ENCODE results near the gene RPL5.

The RPL5 gene

DNA sequence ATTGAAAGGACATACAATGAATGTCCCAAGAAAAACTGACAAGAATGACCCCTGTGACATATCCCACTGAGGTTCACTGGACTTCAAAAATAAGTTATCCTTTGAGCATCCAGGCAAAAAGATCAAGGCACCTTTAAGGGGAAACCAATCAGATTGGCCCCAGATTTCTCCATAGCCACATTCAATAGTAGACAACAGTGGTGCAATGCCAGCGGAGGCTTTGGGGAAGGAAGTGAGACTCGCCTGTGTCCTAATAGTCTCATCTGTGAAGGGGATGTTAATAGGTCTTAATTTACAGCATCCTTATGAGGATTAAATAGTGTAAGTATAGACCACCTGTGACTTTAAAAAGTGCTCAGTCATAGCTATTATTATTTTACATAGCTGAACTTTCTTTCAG is 21.5 kb downstream of the RPL5 start:
- in situ Hi-C loops (cut with MboI; ENCODE audit: low sequenced_read_pairs), result loop anchor here (25.0 kb wide), 1 partner anchor 109 kb away; the partner anchor contains the start of gene DIPK1A

DNA sequence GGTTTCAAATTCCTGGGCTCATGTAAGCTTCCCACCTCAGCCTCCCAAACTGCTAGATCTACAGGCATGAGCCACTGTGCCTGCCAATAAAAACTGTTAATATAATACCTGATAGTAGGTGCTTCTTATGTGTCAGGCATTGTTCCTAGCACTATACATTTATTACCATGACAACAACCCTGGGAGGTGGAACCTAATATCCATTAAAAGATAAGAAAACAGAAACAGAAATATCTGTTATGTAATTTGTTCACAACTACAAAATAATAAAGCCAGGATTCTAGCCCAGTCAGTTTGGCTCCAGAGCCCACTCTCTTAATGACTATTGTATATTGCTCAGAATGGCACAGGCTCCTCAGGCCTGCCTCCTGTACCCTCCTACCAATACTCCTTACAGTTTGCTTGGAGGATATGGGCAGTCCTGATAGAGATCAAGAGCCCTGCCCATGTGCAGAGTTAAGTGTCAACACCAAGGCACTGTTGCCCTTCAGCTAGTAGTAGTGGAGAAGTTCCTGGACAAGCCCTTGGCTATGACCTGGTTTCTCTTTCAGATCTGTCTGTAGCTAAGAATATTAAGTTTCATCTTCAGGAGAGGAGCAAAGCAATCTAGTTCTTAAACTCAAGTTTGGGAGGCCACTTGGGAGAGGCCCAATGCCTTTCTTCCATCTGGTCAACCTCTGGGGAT is 22.4 kb downstream of the RPL5 start:
- in situ Hi-C loops (cut with MboI; ENCODE audit: low sequenced_read_pairs), result loop anchor here (25.0 kb wide), 1 partner anchor 108 kb away; the partner anchor contains the start of gene DIPK1A

DNA sequence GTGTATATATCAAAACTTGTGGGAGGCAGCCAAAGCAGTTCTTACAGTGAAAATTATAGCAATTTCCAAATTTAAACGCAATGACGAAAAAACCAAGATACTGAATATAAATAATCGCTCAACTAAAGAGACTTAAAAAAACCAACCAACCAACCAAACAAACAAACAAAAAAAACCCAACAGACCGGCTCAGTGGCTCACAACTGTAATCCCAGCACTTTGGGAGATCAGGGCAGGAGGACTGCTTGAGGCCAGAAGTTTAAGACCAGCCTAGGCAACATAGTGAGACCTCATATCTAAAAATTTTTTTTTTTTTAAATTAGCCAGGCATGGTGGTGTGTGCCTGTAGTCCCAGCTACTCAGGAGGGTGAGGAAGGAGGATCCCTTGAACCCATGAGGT is 23.4 kb downstream of the RPL5 start:
- in situ Hi-C loops (cut with MboI; ENCODE audit: low sequenced_read_pairs), result loop anchor here (25.0 kb wide), 1 partner anchor 107 kb away; the partner anchor contains the start of gene DIPK1A

DNA sequence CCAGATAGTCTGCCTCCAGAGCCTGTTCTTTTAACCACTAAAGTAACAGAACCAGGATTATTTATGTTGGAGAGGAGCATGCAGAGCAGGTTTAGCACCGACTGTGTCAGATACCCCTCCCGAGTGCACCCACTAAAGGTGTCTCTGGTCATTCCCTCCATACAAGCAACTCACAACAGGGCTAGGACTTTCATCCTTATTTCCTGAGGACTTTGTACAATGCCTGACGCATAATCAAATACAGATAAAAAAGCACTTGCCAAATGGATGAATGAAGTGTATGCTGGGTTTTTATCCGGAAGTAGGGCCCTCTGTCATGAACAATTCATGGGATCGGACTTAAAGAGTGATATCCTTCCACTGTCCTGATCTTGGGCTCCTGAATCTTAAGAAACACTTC is 26.0 kb downstream of the RPL5 start:
- in situ Hi-C loops (cut with MboI; ENCODE audit: low sequenced_read_pairs), result loop anchor here (25.0 kb wide), 1 partner anchor 104 kb away; the partner anchor contains the start of gene DIPK1A

DNA sequence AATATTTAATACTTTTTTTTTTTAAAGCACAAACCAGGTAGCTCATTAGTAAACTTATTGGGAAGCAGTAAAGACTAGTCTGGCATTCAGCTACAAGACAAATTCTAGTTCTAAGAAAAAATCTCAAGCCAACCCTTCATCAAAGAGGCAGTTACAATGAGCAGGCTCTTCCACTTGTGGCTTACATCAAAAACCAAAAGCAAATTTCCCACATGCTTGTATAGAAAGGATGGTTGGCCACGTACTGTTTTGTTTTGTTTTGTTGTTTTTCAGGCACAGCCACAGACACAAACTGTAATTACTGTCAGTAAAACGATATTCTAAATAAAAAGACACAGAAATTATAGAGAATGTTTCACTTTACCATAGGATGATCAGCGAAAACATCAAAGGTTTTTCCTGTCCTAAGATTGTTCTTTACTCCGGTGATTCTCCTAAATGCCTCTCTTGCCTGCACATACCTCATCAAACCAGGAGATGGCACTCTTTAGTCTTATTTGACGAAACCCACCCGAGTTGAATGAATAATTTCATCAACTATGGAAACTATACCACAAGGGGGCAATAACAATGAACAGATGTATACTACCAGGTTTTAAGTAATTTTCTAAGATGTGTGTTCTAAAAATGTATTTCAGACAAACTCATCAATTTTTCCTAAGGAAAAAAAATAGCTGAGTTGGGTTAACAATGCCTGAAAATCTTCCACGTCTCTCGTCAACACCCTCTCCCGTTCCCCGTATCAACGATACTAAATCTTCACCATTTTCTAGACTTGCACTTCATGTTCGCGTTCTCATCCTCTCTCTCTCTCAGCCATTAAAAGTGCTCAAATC is 26.9 kb downstream of the RPL5 start:
- in situ Hi-C loops (cut with MboI; ENCODE audit: low sequenced_read_pairs), result loop anchor here (25.0 kb wide), 1 partner anchor 104 kb away; the partner anchor contains the start of gene DIPK1A

DNA sequence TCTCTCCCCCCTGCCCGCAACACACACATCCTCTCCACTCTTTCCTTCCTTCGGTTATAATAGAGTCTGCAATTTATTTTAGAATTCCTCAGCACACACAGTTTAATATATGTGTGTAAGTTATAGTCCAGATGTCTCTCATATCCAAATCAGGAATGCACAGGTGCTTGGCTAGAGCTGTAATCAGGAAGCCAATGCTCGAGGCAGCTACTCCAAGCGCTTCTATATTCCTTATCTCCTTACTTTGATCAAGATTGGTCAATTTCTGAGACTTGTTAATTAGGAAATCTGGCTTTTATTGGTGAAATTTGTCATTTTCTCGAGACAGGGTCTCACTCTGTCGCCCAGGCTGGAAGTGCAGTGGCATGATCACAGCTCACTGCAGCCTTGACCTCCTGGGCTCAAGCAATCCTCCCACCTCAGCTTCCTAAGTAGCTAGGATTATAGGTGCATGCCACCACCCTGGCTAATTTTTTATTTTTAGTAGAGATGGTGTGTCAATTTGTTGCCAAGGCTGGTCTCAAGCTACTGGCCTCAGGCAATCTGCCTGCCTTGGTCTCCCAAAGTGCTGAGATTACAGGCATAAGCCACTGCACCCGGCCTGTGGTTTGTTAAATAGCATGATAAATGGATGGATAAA is 27.7 kb downstream of the RPL5 start:
- in situ Hi-C loops (cut with MboI; ENCODE audit: low sequenced_read_pairs), result loop anchor here (25.0 kb wide), 1 partner anchor 103 kb away; the partner anchor contains the start of gene DIPK1A

DNA sequence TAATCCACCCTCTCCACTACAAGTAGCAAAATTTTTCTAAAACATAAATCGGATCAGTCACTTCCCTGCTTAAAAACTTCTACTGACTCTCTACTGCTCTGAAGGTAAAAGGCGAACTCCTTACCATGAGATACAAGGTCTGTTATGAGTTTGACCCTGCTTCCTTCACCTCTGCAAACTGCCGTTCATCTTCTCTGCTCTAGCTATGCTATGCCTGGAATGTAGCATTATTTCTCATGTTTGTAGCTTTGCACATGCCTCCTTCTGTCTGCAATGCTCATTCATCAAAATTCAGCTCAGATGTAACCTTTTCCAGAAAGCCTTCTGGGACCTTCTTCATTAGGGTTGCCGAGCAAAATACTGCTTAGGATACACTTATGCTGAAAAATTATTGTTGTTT is 30.8 kb downstream of the RPL5 start:
- in situ Hi-C loops (cut with MboI; ENCODE audit: low sequenced_read_pairs), result loop anchor here (25.0 kb wide), 1 partner anchor 100 kb away; the partner anchor contains the start of gene DIPK1A

DNA sequence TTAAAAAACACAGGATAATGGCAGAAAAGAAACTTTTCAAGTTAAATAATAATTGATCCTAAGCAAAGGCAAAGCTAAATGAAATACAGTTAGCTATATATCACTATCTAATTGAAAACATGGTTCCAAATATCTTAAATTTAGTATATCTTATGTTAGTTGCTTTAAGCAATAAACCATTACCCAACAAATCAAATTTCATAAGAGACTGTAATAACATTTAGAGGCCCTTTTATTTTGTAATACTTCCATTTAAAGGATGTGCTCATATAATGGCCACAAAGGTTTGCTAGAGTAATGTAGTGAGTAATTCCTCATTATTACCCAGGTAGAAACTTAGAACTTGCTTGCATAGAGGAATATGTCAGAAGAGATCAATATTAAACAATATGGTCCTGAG is 32.3 kb downstream of the RPL5 start:
- in situ Hi-C loops (cut with MboI; ENCODE audit: low sequenced_read_pairs), result loop anchor here (25.0 kb wide), 1 partner anchor 98 kb away; the partner anchor contains the start of gene DIPK1A

DNA sequence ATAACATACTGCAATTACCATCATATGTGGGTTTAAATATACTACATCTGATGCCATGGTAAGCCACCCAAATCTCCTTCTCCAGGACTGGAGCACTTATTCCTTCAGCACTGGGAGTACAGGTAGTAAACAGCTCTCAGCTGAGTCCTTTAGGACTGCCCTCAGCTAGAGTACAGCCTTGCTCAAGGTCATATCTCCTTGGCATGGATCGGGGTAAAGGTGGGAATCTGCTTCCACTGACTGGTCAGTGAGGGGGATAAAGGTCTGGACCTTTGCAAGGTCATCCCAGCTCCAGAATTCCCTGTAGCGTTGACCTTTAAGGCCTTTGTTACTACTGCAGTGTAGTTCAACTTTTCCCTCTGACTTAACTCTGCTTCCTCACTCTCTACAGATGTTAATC is 38.8 kb downstream of the RPL5 start:
- in situ Hi-C loops (cut with MboI; ENCODE audit: low sequenced_read_pairs), result loop anchor here (25.0 kb wide), 1 partner anchor 92 kb away; the partner anchor contains the start of gene DIPK1A

DNA sequence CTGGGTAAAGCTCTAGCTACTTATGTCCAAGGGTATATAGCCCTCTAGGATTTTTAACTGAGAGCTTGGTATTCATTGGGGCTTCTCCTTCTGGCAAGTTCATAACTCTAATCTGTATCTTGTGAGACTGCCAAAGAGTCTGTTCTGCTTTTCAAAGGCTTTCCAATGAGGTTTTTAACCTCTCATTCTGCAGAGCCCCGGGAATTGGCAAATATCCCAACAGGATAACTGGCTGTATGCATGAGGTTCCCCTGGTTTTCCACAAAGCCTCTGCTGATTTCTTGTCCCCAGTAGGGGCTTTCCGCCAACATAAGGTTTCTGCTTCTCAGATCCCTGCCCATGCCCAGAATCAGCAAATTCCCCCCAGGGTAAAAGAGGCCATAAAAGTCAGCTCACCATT is 40.9 kb downstream of the RPL5 start:
- in situ Hi-C loops (cut with MboI; ENCODE audit: low sequenced_read_pairs), result loop anchor here (25.0 kb wide), 1 partner anchor 90 kb away; the partner anchor contains the start of gene DIPK1A

DNA sequence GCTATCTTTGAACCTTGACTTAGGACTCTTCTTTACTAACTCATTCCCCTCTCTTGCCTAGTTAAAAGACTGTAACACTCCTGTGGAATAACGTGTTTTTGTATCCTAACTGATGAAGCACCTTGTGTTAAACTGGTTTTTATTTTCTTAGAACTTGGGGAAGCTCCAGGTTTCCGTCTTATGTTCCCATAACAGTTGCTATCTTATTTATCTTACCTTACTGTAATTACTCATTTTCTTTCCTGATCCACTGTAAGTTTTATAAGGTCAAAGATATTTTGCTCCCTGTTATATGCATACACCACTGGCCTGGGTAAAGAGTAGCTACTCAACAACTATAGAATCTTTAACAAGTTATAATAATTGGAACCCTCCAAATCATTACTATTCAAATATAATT is 43.1 kb downstream of the RPL5 start:
- in situ Hi-C loops (cut with MboI; ENCODE audit: low sequenced_read_pairs), result loop anchor here (25.0 kb wide), 1 partner anchor 87 kb away; the partner anchor contains the start of gene DIPK1A

DNA sequence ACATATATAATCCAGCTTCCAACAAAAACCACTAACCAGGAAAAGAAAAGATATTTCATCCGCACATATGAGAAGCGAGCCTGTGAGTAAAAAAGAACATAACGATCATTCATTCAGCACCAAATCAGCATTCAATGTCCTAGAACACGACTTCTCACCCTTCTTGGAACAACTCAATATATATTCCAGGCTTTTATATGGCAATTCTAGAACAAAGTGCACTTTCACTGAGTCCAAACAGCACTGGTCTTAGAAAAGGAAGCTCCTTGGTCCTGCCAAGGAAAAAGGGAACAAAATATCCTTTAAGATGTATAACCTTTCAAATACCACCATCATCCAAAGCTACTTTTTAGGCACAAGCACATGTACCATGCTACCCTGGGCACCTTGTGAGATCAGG is 44.5 kb downstream of the RPL5 start:
- in situ Hi-C loops (cut with MboI; ENCODE audit: low sequenced_read_pairs), result no loop called here

DNA sequence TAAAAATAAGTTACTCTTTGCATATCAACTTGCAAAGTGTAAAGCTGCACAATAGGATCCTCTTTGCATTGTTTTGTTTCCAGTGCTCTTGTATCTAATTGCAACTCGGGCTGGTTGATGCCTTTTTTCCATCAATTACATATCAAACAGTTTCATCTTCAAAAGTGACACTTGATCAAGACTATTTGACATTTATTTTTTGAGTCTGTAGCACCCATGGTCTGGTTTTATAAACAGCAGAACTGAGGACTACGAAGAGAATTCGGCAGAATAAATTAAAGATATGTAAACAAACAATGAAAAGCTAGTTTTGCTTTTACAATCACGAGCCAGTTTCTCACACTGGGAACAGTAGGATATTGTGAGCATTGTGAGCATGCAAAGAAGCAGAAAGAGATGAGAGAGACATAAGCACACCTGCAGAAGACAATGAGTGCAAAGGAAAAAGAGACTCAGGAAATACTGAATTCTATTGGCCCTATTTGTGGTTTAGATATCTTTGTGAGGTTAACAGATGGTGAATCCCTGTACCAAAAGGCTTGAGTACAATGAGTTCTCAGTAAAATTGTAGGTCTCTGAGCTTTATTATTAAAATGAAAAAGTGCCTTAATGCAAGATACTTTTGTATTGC is 45.4 kb downstream of the RPL5 start:
- in situ Hi-C loops (cut with MboI; ENCODE audit: low sequenced_read_pairs), result no loop called here

DNA sequence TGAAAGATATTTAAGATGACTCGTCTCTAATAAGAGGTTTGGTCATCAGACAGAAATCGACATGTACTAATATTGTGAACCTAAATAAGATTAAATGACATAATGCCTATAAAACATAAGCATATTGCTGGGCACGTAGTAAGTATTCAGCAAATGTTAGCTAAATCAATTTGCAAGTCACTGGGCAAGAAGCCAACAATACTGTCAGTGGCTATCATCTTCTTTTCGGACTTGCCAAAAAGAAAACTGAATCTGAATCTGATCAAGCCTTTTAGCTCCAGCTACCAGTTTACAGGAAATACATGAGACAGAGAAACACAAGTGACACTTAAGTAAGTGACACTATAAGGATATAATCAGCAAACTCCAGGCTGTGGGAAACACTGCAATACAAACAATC is 46.0 kb downstream of the RPL5 start:
- in situ Hi-C loops (cut with MboI; ENCODE audit: low sequenced_read_pairs), result no loop called here

DNA sequence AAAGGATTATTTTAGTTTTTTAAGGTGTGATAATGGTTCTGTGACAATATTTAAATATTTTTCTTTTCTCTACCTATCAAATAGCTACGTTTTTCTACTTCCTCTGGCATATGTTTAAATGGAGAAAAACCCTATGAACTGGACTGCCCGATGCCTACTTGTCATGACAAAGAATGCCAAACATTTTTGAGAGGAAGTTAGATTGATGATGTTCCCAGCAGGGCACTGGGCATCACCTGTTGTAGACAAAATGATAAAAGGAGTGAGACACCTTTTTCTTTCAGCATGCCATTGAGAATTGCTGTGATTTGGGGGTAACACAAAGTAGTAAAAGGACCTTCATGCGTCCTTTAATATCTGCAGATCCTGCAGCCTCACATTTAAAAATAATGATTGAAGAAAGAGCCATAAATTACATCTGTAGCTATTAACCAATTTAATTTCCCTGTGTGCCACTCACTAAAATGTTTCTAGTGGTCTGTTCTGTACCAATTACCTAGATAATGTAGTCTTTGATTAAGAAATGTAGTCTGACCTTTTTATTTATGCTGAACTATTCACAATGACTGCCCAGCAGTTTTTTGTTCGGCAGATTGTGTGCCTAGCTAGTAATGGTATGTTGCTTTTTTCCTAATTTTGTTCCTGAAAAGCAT is 47.6 kb downstream of the RPL5 start:
- in situ Hi-C loops (cut with MboI; ENCODE audit: low sequenced_read_pairs), result no loop called here

DNA sequence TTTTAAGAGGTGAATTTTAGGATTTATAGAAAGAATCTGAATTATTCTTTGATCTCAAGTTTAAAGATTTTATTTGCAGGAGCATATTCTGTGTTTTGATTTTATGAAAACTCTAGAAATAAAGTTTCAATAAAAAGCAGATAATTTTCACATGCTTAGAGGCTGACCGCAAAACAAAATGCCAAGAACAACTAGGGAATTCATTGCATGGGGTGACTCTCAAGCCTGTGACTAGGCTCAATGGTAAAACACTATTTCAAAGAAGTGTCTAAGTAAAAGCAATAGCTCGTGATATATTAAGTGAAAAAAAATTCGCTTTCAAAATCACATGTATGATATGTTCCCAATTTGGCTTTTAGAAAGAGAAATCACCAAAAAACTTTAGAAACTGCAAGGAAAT is 49.6 kb downstream of the RPL5 start:
- in situ Hi-C loops (cut with MboI; ENCODE audit: low sequenced_read_pairs), result no loop called here

DNA sequence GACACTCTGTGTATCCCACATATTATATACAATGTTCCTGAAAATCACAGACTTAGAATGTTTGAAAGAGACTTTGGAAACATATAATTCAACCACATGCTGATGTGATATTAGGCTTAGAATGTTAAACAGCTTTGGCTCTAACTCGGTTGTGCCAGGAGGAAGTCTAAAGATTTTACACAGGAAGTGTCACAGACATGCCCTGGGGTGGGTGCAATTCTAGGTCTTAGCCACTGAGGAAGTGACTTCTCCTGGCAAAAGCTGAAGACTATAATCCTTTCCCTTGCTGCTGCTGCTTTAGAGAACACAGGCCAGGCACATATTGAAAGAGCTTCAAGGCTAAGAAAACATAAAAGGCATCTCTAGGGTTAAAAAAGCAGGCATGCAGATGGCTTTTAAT is 51.0 kb downstream of the RPL5 start:
- in situ Hi-C loops (cut with MboI; ENCODE audit: low sequenced_read_pairs), result no loop called here

DNA sequence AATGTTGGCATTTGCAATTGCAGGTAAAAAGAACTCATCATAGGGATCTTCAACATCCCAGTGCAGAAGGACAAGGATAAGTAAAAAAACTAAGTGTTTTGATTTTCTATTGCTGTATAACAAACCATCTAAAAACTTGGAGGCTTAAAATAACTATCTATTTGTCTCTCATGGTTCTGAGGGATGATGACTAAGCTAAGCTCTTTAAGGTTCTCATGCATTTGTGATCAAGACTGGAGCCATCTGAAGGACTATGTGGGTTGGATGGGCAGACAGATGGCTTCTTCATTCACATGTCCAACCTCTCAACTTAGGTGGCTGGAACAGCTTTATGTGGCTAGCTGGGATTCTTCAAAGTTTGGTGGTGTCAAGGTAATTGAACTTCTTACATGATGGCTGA is 51.5 kb downstream of the RPL5 start:
- in situ Hi-C loops (cut with MboI; ENCODE audit: low sequenced_read_pairs), result no loop called here

DNA sequence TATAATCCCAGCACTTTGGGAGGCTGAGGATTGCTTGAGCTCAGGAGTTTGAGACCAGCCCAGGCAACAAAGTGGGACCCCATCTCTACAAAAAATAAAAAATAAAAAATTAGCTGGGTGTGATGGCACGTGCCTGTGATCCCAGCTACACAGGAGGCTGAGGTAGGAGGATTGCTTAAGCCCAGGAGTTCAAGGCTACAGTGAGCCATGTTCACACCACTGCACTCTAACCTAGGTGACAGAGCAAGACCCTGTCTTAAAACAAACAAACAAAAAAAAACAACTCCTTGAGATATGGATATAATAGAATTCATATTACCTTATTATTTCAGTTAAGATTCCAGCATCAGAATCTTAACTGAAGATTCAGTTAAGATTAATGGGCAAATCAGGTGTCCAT is 52.4 kb downstream of the RPL5 start:
- in situ Hi-C loops (cut with MboI; ENCODE audit: low sequenced_read_pairs), result no loop called here

DNA sequence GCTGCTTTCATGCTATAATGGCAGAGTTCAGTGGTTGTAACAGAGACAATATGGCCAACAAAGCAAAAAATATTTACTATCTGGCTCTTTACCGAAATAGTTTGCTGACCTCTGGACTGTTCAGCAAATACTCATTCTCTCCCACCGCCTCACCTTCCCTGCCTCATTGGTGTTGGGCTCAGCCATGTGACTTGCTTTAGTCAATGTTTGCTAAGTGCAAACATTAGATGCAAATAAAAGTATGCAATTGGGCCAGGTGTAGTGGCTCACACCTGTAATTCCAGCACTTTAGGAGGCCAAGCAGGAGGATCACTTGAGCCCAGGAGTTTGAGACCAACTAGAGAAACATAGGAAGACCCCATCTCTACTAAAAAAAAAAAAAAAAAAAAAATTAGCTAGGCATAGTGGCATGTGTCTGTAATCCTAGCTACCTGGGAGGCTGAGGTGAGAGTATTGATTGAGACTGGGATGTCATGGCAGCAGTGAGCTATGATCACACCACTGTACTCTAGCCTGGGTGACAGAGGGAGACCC is 55.1 kb downstream of the RPL5 start:
- in situ Hi-C loops (cut with MboI; ENCODE audit: low sequenced_read_pairs), result no loop called here
